ENCODE results near the gene KLK2.
"Not testable (repeated sequence)": the region's sequence is repeated elsewhere in the genome, so short reads cannot be mapped to it uniquely, and the experiment has no call there.

Gene KLK2

DNA sequence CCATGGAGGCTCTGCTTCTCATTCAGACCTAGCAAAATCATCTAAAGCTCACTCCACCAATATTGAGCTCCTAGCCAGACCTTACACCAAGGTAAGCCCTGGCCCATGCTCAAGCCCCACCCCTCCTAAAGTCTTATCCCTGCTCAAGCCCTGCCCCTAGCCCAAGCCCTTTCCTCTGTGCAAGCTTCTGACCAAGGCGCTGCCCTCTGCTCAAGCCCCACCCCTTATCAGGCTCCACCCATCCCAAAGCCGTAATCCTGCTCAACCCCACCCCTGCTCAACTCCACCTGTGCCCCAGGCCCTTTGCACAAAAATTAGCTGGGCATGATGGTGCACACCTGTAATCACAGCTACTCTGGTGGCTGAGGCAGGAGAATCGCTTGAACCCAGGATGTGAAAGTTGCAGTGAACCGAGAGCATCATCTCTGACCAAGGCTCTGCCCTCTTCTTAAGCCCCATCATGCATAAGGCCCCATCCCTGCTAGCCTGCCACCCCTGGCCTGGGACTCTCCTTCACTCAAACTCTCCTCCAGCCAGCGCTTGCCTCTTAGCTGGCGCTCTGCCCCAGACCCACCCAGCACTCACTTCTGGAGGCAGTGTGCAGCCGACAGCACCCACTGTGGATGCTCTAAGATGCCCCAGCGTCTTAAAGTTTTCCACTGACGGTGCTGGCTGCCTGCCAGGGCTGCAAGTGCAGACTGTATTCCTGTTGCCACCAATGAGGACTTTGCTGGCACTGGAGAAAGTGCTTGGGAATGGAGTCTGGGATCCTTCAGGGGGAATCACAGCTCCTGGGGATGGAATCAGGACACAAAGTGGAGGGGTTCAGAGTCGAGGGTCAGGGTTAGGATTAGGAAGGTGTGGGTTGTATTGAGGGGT lies 21.5 kb downstream of the KLK2 start:
- no peak for DNase-seq (ENCODE audit: low spot score)

GRCh38 chr19:50896089-50896590 lies 22.9 kb downstream of the KLK2 start:
- not testable (repeated sequence) for DNase-seq (ENCODE audit: low spot score)

- no peak for DNase-seq (ENCODE audit: low spot score)
These were observed 23.5 kb downstream of the KLK2 start for GRCh38 chr19:50896591-50897190.

DNA sequence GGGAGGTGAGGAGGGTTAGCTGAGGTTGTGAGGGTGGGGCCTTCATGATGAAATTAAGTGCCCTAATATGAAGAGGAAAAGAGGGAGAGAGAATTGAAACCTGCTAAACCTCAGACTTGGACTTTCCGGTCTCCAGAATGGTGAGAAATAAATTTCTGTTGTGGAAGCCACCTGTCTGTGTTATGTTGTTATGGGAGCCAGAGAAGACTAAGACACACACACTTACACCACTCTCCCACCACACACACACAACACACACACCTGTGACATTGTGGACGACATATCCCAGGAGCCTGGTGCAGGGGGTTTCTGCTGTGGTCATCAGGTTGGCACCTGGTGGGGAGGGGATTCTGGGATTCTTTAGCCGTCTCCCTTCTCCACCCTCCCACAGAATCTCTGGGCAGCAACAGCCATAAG lies 24.0 kb downstream of the KLK2 start:
- DNase-seq (ENCODE audit: low spot score): no peak

GRCh38 chr19:50897612-50898011 lies 24.4 kb downstream of the KLK2 start:
- DNase-seq (ENCODE audit: low spot score): no peak

- DNase-seq (ENCODE audit: low spot score): no peak
These were observed 24.8 kb downstream of the KLK2 start for GRCh38 chr19:50898018-50898417.

GRCh38 chr19:50899569-50899968 lies 26.3 kb downstream of the KLK2 start:
- no peak for DNase-seq (ENCODE audit: low spot score)

DNA sequence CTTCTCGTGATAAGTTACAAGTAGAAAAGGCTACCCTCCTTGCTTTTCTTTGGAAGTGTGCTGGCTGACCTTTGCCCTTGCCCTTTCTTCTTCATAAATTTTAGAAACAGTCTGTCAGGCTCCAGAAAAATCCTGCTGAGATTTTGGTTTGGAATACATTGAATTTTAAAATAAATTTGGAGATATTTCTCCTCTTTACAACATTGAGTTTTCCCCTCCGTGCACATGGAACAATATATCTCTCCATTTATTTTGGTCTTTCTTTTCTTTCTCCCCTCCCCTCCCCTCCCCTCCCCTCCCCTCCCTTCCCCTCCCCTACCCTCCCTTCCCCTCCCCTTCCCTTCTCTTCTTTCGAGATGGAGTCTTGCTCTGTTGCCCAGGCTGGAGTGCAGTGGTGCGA lies 29.4 kb downstream of the KLK2 start:
- DNase-seq (ENCODE audit: low spot score): no peak

DNA sequence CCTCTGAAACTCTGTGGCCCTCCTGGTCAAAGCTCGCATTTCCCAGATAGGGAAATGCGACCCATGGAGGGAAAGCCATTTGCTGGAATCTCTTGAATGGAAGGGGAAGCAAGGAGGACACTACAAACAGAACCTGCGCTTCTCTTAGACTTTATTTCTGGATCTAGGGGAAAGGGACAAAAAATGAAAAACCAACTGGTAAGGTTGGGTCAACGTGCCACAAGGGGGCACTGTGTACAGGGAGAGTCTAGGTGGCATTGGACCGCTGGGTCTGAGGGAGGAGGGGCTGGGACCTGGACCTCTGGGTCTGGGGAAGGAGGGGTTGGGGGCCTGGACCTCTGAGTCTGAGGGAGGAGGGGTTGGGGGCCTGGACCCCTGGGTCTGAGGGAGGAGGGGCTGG lies 33.0 kb downstream of the KLK2 start:
- peak; percentile 34 for DNase-seq (ENCODE audit: low spot score)

- DNase-seq (ENCODE audit: low spot score): no peak
These were observed 35.1 kb downstream of the KLK2 start for GRCh38 chr19:50908336-50908735.

GRCh38 chr19:50909240-50910070 lies 36.2 kb downstream of the KLK2 start:
- peak; percentile 22 for DNase-seq (ENCODE audit: low spot score)

GRCh38 chr19:50910722-50911121 lies 37.5 kb downstream of the KLK2 start:
- no peak for DNase-seq (ENCODE audit: low spot score)

- DNase-seq (ENCODE audit: low spot score): no peak
These were observed 38.2 kb downstream of the KLK2 start, which contains the start of gene KLK4 for GRCh38 chr19:50911206-50912101. TSS of gene KLK4 (minus strand) at chr19:50911395. CDS start at chr19:50910738, 657 bp downstream.

- DNase-seq (ENCODE audit: low spot score): no peak
These were observed 38.9 kb downstream of the KLK2 start for GRCh38 chr19:50912102-50912599.

DNA sequence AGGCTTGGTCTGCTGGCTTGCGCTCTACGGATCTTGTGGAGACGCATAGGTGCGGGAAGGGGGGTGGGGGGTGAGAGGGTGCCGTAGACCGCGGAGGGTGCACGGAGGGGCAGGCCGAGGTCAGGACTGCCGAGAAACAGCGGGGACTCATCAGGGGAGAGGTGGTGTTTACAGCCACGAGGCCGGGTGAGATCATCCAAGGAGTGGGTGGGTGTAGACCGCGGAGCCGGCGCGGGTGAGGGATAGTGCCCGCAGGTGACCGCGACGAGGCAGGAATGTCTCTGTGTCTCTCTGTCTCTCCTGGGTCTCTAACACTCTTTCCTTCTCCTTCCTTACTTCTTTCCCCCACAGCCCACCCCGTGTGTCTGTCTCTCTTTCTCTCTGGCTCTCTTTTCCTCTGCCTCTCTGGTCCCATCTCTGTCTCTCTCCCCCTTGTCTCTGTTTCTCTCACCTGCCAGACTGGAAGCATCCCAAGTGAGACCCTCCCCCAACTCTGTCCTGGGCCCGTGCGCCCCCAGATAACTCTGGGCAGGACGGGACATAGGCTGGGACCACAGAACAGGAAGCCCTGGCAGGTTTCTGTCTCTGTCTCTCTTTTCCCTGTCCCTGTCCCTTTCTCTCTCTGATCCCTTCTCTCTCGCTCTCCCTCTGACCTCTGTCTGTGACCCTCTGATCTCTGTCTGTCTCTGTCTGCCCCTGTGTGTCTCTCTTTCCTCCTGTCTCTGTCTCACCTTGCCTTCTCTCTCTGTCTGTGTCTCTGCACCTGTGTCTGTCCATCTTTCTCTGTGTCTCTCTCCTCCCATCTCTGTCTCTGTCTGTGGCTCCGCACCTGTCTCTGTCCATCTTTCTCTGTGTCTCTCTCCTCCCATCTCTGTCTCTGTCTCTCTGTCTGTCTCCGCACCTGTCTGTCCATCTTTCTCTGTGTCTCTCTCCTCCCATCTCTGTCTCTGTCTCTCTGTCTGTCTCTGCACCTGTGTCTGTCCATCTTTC lies 39.8 kb downstream of the KLK2 start:
- DNase-seq (ENCODE audit: low spot score): no peak

DNA sequence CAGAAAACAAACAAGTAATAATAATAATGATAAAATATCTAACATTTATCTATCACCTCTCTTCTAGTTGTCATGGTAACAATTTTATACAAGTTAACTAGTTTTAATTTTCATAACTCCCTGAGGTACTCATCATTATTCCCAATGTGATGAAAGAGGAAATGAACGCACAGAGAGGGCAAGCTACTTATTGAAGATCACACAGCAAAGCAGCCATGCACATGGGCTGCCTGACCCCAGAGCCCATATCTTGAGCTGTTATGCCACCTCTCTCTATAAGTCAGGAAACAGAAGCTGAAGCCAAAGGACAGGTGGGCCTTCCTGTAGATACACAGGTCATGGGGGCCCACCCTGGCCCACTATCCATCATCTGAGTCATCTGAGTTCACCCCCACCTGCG lies 42.8 kb downstream of the KLK2 start:
- no peak for DNase-seq (ENCODE audit: low spot score)

GRCh38 chr19:50921426-50922316 lies 48.4 kb downstream of the KLK2 start:
- no peak for DNase-seq (ENCODE audit: low spot score)

DNA sequence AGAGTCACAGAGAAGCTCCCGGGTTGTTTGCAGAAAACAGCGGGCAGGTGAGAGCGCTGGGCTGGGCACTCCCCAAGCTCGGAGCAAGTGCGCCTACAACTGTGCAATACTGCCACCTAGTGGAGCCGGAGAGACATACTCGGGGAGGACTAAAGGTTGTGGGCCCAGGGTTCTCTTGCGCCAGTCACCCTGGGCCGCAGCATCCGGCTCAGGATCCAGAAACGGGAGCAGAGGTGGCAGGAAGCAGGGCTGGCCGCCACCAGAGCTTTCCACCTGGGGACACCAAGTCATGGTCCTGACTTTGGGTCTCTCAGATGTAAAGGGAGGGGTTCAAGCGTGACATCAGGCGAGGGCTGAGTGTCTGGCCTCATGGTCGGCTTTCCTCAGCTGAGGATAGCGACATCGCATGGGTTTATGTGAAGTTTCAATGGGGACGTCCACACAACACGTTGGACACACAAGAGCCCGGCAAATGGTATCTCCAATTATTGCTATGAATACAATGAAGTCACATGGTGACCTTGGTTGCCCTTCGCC lies 49.1 kb downstream of the KLK2 start:
- peak; percentile 79 for DNase-seq (ENCODE audit: low spot score)

DNA sequence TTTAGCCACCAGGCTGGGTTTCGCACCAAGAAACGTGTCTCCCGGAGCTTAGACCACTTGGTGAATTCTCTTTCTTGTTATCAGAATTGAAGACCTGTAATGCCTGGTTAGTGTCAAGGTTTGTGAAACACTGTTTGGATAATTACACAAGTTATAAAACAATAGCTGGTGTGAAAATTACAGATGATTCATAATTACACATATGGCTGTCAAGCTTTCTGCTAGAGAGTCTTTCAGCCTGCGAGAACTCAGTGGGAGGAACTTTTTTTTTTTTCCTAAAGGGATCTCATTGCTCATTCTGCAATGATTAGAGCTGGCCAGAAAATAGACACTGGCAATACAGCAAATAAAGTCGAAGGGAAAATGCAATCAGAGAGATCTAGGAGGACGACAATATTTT lies 51.3 kb downstream of the KLK2 start:
- no peak for DNase-seq (ENCODE audit: low spot score)
